HepG2 (cell line): Measurements from ENCODE around the gene S100P. TPM values are rescaled to one million over a fixed set of nuclear protein-coding genes. Genes with fewer than 3 reads are reported as not detected.

Source experiments
- ATF1 ChIP-seq: IDR thresholded peaks from 2 replicates; pipeline ENCODE4 v1.6.1; 2016; ENCODE audit warnings: mild to moderate bottlenecking, control low read depth
- FLYWCH1 ChIP-seq: sonication (generic); formaldehyde crosslinking; IDR thresholded peaks from 2 replicates; pipeline ENCODE4 v1.8.1; 2023; ENCODE audit warnings: mild to moderate bottlenecking, missing genetic modification reagents
- FOXM1 ChIP-seq: sonication (generic); formaldehyde crosslinking; IDR thresholded peaks from 2 replicates; pipeline ENCODE4 v1.5.0; 2020; ENCODE audit warnings: missing genetic modification reagents
- TCF12 ChIP-seq, 2 experiments: fragments of 450-650 bp in 1 of 2; sonication (generic) in 1 of 2; formaldehyde crosslinking in 1 of 2; IDR thresholded peaks; 2 replicates each; pipeline versions ENCODE4 v1.6.1 to v1.8.0; 2017 to 2022; ENCODE audit warnings: antibody characterized with exemption in 1 of 2, mild to moderate bottlenecking in 1 of 2, missing genetic modification reagents in 1 of 2, moderate library complexity in 1 of 2
- ZBTB21 ChIP-seq: sonication (generic); formaldehyde crosslinking; IDR thresholded peaks from 2 replicates; pipeline ENCODE4 v1.4.0; 2020; ENCODE audit warnings: missing genetic modification reagents
- ZNF124 ChIP-seq: sonication (generic); formaldehyde crosslinking; IDR thresholded peaks from 2 replicates; pipeline ENCODE4 v1.4.0; 2020; ENCODE audit warnings: missing genetic modification reagents
- ZNF224 ChIP-seq: sonication (generic); formaldehyde crosslinking; IDR thresholded peaks from 2 replicates; pipeline ENCODE4 v1.5.0; 2020; ENCODE audit warnings: mild to moderate bottlenecking, missing genetic modification reagents
- ZNF253 ChIP-seq: sonication (generic); formaldehyde crosslinking; IDR thresholded peaks from 2 replicates; pipeline ENCODE4 v1.8.0; 2022; ENCODE audit warnings: mild to moderate bottlenecking, missing genetic modification reagents, borderline replicate concordance
- ZNF446 ChIP-seq: sonication (generic); formaldehyde crosslinking; IDR thresholded peaks from 2 replicates; pipeline ENCODE4 v1.5.0; 2020; ENCODE audit warnings: mild to moderate bottlenecking, missing genetic modification reagents
- ZNF781 ChIP-seq: sonication (generic); formaldehyde crosslinking; IDR thresholded peaks from 2 replicates; pipeline ENCODE4 v1.5.1; 2020; ENCODE audit warnings: borderline replicate concordance, mild to moderate bottlenecking, missing genetic modification reagents; ENCODE audit errors: not compliant biosample characterization
- polyA plus RNA-seq, 8 experiments: library from polyadenylated mRNA; depleted of rRNA in 3 of 8; stranded (reverse) in 7 of 8; unstranded in 1 of 8; fragments of >200 nt; fragmentation: Illumina TruSeq in 4 of 8; extraction: Trizol in 4 of 8; gene quantifications; 2 replicates each; pipeline versions ENCODE4 v1.2.1 to v1.2.3, GENCODE V29; 2011 to 2016; ENCODE audit warnings: low read depth in 4 of 8, missing spikeins in 1 of 8, mixed read lengths in 1 of 8; ENCODE audit not compliant: insufficient read depth in 1 of 8
- total RNA-seq, 5 experiments: library from RNA; depleted of rRNA; stranded (reverse); fragments of >200 nt; fragmentation: Illumina TruSeq; extraction: Trizol; gene quantifications; 2 replicates each; pipeline ENCODE4 v1.2.3, GENCODE V29; 2016; ENCODE audit warnings: low read depth in 1 of 5
- TF ChIP-seq, protein P1 (sequence below): sonication (generic); formaldehyde crosslinking; IDR thresholded peaks from 2 replicates; pipeline ENCODE4 v1.5.0; 2020; ENCODE audit warnings: mild to moderate bottlenecking, missing genetic modification reagents, borderline replicate concordance
- TF ChIP-seq, protein P2 (sequence below): sonication (generic); formaldehyde crosslinking; IDR thresholded peaks from 2 replicates; pipeline ENCODE4 v1.4.0; 2020; ENCODE audit warnings: missing genetic modification reagents
- TF ChIP-seq, protein P3 (sequence below), 2 experiments: sonication (generic) in 1 of 2; formaldehyde crosslinking in 1 of 2; IDR thresholded peaks; 2 replicates each; pipeline versions ENCODE4 v1.5.1 to v1.6.1; 2011 to 2020; ENCODE audit warnings: borderline replicate concordance in 1 of 2, low read depth in 1 of 2, low read length in 1 of 2, mild to moderate bottlenecking in 1 of 2, missing genetic modification reagents in 1 of 2, moderate library complexity in 1 of 2
- TF ChIP-seq, protein P4 (sequence below): IDR thresholded peaks from 2 replicates; pipeline ENCODE4 v1.6.1; 2016; ENCODE audit warnings: low read depth
- TF ChIP-seq, protein P5 (sequence below): IDR thresholded peaks from 2 replicates; pipeline ENCODE4 v1.6.1; 2012; ENCODE audit warnings: low read length, improper control_type of control experiment

The S100P gene
- total and polyA plus RNA-seq, 2 of the 13 experiments (the other 11 are each of a cell fraction or from before 2014, with no cell fraction given): 278 to 1,649 TPM

DNA sequence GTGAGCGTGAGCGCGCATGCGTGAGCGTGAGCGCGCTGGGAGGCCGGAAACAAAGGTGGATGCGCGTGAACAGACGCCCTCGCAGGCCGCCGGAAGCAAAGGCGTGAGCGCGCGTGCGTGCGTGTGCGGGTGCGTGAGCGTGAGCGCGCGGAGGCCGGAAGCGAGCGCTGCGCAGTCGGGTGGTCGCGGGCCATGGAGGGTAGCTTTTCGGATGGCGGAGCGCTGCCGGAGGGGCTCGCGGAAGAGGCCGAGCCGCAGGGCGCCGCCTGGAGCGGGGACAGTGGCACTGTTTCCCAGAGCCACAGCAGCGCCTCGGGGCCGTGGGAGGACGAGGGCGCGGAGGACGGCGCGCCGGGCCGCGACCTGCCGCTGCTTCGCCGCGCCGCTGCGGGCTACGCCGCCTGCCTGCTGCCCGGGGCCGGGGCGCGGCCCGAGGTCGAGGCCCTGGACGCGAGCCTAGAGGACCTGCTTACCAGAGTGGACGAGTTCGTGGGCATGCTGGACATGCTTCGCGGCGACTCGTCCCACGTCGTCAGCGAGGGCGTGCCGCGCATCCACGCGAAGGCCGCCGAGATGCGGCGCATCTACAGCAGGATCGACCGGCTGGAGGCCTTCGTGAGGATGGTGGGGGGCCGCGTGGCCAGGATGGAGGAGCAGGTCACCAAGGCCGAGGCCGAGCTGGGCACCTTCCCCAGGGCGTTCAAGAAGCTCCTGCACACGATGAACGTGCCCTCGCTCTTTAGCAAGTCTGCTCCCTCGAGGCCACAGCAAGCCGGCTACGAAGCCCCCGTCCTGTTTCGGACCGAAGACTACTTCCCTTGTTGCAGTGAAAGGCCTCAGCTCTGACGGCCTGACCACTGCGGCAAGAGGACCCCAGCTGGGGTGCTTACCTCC lies 22.6 kb downstream of the S100P start, which contains the start of gene BLOC1S4 (continued):
- TF ChIP-seq, protein P1, sequence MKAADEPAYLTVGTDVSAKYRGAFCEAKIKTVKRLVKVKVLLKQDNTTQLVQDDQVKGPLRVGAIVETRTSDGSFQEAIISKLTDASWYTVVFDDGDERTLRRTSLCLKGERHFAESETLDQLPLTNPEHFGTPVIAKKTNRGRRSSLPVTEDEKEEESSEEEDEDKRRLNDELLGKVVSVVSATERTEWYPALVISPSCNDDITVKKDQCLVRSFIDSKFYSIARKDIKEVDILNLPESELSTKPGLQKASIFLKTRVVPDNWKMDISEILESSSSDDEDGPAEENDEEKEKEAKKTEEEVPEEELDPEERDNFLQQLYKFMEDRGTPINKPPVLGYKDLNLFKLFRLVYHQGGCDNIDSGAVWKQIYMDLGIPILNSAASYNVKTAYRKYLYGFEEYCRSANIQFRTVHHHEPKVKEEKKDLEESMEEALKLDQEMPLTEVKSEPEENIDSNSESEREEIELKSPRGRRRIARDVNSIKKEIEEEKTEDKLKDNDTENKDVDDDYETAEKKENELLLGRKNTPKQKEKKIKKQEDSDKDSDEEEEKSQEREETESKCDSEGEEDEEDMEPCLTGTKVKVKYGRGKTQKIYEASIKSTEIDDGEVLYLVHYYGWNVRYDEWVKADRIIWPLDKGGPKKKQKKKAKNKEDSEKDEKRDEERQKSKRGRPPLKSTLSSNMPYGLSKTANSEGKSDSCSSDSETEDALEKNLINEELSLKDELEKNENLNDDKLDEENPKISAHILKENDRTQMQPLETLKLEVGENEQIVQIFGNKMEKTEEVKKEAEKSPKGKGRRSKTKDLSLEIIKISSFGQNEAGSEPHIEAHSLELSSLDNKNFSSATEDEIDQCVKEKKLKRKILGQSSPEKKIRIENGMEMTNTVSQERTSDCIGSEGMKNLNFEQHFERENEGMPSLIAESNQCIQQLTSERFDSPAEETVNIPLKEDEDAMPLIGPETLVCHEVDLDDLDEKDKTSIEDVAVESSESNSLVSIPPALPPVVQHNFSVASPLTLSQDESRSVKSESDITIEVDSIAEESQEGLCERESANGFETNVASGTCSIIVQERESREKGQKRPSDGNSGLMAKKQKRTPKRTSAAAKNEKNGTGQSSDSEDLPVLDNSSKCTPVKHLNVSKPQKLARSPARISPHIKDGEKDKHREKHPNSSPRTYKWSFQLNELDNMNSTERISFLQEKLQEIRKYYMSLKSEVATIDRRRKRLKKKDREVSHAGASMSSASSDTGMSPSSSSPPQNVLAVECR (CRISPR knock-in tag): peak; percentile 81
- TF ChIP-seq ZNF446: no peak
- TF ChIP-seq ZNF224 (CRISPR knock-in tag): no peak; the same call in 1 of the 2 replicates
- TF ChIP-seq, protein P2, sequence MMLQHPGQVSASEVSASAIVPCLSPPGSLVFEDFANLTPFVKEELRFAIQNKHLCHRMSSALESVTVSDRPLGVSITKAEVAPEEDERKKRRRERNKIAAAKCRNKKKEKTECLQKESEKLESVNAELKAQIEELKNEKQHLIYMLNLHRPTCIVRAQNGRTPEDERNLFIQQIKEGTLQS (CRISPR knock-in tag): no peak
- TF ChIP-seq FOXM1 (CRISPR knock-in tag): 0 out of 2 replicates have a peak, but pooled peaks have one; percentile 58
- no peak for TF ChIP-seq TCF12 (IDR thresholded peaks at IDR 0.05)
- no peak for TF ChIP-seq TCF12 (CRISPR knock-in tag; IDR thresholded peaks at IDR 0.05)
- TF ChIP-seq ZNF781 (CRISPR knock-in tag): no peak
- TF ChIP-seq, protein P3, sequence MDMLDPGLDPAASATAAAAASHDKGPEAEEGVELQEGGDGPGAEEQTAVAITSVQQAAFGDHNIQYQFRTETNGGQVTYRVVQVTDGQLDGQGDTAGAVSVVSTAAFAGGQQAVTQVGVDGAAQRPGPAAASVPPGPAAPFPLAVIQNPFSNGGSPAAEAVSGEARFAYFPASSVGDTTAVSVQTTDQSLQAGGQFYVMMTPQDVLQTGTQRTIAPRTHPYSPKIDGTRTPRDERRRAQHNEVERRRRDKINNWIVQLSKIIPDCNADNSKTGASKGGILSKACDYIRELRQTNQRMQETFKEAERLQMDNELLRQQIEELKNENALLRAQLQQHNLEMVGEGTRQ (IDR thresholded peaks at IDR 0.05; ENCODE audit: low read depth, low read length): no peak
- TF ChIP-seq, protein P3 (CRISPR knock-in tag; IDR thresholded peaks at IDR 0.05; ENCODE audit: borderline replicate concordance): 0 out of 2 replicates have a peak, but pooled peaks have one; percentile 20
- TF ChIP-seq ZBTB21: no peak; the same call in 1 of the 2 replicates
- 0 out of 2 replicates have a peak, but pooled peaks have one; percentile 48 for TF ChIP-seq ZNF253 (CRISPR knock-in tag)
- no peak for TF ChIP-seq ATF1 (CRISPR knock-in tag)
- no peak for TF ChIP-seq ZNF124
- TF ChIP-seq, protein P4, sequence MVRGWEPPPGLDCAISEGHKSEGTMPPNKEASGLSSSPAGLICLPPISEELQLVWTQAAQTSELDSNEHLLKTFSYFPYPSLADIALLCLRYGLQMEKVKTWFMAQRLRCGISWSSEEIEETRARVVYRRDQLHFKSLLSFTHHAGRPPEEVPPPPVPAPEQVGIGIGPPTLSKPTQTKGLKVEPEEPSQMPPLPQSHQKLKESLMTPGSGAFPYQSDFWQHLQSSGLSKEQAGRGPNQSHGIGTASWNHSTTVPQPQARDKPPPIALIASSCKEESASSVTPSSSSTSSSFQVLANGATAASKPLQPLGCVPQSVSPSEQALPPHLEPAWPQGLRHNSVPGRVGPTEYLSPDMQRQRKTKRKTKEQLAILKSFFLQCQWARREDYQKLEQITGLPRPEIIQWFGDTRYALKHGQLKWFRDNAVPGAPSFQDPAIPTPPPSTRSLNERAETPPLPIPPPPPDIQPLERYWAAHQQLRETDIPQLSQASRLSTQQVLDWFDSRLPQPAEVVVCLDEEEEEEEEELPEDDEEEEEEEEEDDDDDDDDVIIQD: no peak
- no peak for TF ChIP-seq FLYWCH1 (CRISPR knock-in tag)
- TF ChIP-seq, protein P5, sequence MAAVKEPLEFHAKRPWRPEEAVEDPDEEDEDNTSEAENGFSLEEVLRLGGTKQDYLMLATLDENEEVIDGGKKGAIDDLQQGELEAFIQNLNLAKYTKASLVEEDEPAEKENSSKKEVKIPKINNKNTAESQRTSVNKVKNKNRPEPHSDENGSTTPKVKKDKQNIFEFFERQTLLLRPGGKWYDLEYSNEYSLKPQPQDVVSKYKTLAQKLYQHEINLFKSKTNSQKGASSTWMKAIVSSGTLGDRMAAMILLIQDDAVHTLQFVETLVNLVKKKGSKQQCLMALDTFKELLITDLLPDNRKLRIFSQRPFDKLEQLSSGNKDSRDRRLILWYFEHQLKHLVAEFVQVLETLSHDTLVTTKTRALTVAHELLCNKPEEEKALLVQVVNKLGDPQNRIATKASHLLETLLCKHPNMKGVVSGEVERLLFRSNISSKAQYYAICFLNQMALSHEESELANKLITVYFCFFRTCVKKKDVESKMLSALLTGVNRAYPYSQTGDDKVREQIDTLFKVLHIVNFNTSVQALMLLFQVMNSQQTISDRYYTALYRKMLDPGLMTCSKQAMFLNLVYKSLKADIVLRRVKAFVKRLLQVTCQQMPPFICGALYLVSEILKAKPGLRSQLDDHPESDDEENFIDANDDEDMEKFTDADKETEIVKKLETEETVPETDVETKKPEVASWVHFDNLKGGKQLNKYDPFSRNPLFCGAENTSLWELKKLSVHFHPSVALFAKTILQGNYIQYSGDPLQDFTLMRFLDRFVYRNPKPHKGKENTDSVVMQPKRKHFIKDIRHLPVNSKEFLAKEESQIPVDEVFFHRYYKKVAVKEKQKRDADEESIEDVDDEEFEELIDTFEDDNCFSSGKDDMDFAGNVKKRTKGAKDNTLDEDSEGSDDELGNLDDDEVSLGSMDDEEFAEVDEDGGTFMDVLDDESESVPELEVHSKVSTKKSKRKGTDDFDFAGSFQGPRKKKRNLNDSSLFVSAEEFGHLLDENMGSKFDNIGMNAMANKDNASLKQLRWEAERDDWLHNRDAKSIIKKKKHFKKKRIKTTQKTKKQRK: no peak
